NCI-H128 (cell line): ENCODE results near the gene NRIP1.

Experiments used
- DNase-seq: peaks from one replicate; lab custom pipeline; 2025; ENCODE audit not compliant: unreplicated experiment; lab: John Stamatoyannopoulos, UW

The NRIP1 gene

DNA sequence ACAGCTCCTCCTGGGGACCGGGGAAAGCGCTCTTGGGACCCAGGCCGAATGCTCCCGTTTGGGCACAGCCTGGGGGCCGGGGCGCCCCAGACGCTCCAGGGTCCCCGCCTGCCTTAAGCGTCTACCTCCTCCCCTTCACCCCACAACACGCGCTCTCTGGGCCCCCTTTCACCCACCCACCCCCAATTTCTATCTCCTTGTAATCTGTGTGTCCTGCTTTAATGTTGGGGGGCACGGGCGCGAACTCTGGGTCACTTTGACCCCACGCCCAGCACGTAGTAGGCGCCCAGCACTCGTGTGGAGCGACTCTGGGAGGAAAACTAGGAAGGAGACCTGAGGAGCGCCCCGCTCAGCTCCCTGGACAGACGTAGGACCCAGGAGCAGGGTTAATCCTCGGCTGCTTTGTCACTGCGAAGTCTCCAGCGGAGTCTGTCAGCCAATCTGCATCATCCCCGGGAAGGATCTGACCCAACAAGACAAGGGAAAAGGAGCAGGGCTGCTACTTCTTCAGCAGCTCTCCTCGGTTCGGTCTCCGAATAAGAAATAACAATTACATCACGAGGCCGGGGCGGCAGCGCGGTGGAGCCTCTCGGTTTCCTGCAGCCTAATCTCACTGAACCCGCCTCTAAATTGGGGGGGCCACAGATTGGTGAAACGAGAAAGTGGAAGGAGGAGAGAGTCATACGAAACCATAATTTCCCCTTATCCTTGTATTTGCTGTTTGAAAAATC lies 757 bp upstream of the NRIP1 start:
- DNase-seq, result no peak

DNA sequence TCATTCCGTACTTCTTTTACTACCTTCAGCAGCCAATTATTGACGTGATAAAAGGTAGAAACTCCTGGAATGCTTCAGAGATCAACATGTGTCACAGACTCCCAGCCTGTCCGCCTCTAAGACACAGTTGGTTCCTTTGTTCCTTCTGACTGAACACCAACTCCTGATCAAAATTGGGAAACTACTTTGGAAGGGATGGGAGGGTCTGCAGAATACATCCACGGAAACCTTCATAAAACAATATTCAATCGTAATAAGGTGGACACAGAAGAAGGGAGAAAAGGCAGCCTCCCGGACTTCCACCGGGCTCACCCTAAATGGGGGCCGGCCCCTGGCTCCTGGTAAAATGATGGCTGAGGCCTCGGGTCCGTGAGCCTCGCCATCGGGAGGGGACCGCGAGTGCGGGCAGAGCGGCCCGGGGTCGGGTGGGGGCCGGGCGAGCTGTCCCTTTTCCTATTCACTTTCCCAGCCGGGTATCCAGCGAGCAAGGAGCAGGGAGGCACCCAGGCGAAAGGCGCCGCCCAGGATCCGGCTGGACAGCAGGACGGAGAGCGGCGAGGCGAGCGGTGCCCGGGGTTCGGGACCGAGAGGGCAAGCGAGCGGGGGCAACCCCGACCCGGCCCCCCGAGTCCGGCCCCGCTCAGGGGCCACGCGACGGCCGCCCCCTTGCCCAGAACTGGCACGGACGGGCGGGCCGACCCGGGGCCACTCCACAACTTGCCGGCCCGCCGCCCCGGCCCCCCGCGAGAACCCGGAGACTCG lies 805 bp downstream of the NRIP1 start:
- DNase-seq, result no peak

DNA sequence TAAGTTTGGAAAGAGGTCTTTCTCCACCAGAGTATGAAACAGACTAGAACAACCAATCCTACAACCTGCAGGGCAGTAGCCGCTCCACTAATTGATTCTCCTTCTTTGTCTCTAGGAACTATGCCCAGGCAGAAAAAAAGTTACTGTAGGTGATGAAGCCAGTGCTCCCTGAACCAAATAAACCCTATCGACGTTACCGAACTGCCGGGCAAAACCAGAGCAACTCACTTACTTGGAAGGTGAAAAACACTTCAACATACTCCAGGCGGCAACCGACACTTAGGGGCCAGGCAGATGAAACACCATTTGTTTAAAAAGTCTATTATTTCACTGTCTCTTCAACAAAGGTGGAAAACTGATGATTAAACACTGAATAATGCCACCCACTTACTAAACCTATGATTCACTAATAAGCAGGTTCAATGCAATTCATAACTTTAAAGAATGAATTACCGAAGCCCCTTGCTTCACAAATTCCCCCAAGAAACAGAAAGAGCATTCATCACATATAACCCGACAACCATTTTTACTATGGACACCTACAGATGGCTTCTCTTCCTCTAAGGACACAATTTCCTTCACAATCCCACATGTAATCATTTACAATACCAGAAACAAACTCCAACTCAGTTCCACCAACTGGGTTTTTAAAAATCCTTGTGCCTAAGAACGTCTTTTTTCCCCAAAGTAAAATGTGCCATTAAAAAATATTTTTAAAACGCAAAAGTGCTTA lies 1.6 kb downstream of the NRIP1 start:
- DNase-seq, result no peak

DNA sequence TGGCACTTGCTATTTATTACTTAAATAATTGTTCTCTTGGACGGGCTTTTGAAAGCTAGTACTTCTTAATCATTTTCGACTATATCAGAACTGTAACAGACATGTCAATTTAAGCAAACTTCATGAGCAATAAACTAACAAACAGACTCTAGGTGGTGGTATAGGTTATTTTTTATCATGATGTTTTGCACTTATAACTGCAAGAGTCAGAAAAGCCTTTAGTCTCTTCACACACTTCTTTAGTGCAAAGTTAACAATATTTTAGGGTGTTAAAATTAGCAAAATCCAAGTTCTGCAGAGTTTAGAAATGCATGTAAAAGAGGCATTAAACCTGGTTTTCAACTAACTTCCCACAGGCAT lies 2.2 kb downstream of the NRIP1 start:
- no peak for DNase-seq

DNA sequence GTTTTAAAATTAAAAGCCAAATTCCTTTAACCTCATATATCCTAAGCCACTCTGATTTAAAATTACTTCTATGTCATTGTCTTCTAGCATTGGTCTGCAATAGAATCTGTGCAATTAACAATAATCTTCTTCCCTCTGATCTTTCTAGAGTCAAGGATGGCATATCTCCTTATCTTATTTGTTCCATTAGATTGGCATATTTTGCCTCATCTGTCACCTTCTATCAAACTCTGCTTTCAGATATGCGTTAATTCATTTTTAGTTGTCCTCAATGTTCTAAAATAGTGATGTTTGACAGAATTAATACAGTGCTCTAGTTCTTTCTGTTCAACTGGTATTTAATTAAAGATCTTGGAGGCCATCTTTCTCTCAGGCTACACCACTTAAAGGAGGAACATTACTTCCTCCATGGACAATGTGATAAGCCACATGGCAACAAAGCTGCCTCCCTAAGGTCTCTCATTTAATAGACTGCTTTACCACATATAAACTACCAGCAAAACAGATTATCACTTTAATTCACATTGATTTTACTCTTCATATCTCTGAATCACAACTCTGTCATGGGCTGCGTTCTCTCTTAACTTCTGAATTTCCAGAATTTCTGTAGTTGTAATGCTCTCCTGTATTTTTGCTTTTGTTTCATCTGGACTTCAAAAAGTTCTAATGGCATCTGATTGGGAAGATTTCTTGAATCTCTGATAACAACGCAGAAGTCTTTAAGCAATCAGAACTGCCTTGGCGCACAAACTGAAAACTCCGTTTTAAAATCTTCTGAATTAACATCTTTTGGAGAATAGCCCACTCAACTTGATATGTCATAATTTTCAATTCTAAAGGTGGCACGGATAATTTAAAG lies 2.8 kb downstream of the NRIP1 start:
- no peak for DNase-seq

DNA sequence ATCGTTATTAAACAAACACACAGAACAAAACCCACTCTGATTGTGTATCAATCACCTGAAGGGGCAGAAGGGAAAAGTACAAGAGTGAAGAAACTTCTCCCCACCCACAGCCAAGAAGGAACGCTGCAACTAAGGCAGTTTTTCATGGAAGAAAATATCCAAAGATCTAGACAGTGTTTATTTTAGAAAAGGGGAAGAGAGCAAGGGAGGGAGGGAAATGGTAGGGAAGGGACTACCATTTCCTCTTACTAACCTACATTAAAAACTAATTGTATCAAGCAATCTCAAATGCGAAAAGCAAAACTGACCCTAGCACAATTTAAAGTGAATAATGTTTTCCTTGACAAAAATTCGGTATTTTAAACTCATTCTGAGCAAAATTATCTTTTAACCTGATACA lies 3.5 kb downstream of the NRIP1 start:
- DNase-seq, result no peak

DNA sequence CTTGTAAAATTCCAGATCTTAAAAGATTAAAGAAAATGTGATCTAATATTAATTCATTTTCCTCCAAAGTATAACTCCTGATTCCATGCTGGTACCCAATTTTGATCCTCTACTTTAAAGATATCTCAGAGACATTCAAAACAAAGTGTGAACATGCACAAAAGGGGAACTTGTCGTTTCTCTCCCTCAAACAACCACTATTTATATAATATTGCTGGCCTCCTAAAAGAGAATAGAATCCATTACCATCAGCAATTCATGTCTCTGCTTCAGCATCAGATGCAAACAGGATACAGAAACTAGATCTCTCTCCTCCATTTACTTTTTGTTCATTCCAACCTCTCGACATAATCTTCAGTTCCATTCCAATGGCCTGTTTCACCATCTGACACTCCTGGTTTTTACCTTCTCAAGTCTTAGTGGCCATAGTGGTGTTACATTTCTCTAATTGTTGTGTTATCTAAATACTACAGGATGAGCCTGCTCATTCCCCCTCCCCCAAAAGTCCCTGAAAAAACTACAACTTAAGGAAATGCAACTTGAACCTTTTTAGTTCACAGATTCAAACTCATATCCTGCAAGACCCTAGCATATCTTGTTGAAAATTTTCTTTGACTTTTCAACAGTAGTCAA lies 4.1 kb downstream of the NRIP1 start:
- no peak for DNase-seq

DNA sequence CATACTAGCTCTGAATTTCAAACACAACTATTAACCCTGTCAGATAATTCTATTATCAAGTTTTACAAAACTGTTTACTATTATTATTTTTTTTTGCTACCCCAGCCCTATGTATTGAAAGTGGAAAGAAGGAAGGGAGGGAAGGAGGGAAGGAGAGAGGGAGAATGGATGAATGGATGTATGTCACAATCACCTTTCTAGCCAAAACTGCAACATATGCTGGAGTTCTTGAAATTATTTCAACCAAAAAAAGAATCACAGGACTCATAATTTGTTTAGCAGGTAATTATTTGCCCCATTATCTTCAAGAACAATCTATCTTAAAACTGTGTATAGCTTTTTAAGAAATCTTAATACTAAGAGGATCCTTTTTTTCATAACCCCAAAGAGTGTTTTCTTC lies 5.4 kb downstream of the NRIP1 start:
- no peak for DNase-seq

DNA sequence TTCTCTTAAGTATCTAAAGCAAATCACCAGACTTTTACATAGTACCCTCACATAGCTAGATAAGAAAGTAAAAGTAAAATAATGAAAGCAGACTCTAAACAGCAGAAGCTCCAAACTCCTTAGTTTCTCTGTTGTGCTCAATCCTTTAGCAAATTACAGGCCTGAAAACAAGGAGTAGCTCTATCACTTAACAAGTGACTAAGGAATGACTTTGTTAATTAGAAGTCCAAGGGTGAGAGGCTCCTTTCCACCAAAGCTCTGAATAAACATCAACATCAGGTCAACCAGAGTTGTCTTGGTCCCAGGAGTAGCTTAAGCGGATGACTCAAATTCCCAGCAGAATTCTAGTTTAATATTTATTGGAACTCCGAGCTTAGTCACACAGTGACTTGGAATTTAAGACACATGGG lies 5.9 kb downstream of the NRIP1 start:
- DNase-seq, result no peak

DNA sequence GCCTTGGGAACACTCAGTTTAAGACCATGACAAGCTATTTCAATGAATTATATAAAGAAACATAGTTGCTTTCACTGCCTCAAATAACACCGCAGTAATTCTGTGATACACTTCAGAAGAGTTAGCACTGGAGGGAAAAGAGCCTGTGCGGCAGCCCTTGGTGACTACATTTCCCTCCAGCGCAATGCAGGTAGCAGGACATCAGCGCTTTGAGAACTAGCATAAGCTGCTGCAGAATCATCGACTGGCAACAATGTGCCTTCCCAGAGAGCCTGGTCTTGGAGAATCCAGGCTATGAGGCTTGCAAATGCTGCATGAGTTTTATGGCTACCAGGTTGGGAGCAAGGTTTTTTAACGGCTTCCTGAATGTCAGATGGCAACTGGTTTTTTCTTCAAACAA lies 7.5 kb downstream of the NRIP1 start:
- DNase-seq, result no peak

DNA sequence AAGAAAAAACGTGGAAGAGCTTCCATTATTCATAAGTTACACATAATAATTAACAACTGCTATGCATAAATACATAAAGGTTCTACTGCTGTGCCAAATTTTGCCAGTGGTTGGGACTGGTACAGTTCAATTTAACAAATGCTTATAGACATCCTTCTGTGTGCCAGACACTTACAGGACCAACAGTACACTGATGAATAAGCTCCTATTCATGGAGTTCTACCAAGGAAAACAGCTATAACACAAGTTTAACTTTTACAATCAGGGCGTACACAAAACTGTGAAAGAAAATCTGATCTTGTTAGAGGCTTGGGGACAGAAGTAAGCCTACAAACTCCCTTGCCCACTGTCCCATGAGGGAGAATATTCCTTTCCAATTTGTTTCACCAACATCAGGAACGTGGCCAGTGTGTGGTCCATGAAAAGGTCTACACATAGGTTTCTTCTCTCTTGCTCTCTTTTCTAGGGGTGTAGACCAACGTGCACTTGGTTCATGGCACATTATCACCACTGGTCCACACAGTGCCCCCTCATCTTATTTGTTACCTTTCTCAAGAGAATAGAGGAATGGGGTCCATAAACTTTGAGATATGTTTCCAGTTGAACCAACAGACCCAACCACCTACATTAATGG lies 10.1 kb downstream of the NRIP1 start:
- no peak for DNase-seq

DNA sequence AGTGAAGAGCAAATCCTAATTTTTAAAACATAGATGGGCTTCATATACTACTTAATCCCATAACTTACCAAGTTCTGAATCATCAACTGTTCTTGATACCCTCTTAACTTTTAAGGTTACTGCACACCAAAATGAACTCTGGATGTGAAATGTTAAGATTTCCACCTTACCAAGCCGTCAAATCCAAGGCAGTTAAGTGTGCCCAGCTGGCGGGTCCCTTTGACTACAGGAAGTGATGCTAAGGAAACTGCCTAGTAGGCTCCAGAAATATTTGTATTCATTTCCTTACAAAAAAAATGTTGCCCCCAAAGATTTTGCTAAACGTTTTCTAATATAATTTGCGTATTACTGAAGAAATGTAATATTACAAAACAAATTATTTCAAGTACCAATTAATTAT lies 10.7 kb downstream of the NRIP1 start:
- DNase-seq, result no peak

DNA sequence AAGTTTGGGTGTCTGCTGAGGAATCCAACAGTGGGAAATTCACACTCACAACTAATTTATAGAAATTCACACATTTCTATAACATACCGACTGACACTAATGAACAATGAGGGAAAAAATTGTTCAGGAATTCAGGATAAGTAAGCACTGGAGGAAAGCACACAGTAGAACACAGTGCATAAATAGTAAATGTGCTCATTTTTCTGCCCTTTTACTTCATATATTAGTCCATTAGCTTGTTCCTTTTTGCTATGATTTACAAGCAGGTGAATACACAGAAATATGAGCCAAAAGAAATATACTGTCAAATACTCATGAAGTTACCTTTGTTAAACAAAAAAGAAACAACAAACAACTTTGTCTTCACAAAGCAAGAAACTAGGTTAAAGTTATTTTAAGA lies 11.3 kb downstream of the NRIP1 start:
- DNase-seq, result no peak

DNA sequence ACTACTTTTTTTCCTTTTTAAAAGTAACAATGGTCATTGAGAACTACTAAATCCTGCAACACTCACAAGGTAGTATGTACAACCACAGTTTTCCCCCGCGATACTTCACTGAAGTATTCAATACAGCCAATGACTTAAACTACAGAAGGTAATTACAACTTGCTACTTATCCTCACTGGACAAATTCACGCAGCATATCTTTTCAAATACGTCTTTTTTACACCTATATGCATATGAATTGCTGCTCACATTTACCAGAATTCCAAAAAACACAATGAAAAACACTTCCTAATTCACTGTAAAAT lies 12.4 kb downstream of the NRIP1 start:
- DNase-seq, result no peak

DNA sequence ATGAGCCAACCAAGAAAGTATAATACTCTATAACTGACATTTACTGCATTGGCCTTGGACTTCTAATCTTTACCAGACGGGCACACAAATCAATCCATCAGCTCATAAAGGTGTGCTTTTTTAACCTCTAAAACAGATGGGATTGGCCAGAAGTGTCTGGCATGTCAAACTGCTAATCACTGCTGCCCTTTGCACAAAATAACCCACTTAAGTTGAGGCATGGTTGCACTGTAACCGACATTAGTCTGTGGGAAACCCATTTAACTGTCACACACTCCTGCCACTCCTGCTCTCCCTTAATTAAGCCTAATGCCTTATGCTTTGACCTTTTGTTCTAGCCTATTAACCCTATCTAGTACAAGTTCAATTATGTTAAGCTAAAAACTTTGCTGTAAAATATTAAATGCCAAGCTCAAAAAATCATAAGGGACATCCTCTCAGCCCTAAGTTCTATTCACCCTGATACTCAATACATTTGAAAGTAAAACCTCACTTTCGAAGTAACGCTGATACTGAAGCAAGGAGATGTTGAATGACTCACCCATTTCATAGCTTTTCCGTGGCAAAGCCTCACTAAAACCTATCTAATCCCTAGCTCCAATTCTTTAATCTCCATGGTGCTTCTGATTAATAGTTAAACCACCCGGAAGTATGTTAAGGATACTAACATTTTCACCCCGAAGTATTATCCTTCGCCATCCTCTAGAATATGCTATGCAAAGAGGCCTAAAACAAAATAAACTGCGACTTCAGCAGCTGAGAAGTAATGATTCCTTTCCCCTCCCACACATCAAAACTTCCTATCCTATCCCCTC lies 12.9 kb downstream of the NRIP1 start:
- DNase-seq, result no peak

DNA sequence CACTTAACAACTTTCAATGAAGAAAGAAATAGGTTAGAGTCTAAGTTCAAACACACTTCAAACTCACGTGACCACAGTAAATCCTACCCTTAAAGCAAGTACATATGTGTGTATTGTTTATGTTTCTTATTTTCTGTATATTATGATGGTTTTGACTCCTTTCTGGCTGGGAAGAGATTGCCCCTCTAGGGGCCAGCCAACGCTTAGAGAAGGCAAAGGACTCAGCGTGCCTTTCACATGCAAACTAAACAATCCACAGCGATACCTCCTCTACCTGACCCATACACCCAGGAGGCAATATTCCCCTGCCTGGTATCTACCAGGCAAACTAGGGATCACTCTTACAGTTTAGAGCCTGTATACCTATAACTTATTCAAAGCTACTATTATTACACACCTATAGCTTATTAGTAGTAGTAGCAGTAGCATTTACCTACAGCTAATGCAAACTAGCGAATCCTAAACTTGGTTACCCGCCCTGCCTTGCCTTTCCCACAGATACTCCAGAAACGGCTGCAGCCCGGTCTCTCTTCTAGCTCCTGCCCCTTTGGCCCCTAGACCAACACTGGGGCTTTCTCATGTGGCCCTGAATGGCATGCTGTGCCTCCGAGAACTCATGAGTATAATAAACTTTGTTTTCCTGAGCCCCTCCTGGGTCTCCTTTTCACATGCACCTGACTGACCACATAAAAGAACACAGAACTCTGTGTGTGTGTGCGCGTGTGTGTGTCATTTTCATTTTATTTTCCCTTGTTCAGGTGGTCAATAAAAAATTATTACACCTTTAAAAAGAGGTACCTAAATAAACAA lies 14.0 kb downstream of the NRIP1 start:
- no peak for DNase-seq

DNA sequence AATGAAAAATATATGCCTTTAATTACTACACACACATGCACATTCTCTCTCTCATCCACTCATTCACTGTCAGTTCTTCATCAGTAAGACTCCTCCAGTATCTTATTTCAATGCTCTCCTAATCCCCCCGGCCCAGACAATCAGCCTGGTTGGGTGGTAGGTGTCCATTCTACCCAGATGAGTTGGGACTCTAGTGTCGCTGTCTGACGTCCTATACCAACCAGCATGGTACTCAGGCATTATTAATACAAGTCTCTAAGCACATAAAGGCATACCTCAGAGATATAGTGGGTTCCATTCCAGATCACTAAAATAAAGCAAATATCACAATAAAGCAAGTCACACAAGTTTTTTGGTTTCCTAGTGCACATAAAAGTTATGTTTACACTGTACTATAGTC lies 19.8 kb downstream of the NRIP1 start:
- no peak for DNase-seq

DNA sequence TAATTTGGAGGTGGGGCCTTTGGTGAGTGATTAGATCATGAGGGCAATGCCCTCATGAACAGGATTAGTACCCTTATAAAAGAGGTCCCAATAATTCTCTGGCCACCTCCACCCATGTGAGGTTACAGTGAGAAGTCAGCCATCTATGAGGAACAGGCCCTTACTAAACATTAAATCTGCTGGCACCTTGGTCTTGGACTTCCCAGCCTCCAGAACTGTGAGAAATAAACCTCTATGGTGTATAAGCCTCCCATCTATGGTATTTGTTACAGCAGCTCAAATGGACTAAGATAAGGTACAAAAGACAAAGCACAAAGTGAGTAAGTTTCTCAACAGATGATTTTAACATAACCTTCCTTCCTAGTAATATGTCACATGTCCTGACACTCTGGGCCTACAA lies 22.3 kb downstream of the NRIP1 start:
- DNase-seq, result no peak
